SK-N-SH (cell line): Measurements from ENCODE around the gene C16orf95. TPM values are rescaled to one million over a fixed set of nuclear protein-coding genes. Genes with fewer than 3 reads are reported as not detected.

Experiments used
- CTCF ChIA-PET: fragments of 300-600, 350-600 bp; formaldehyde crosslinking; extraction: SDS; loops from one replicate; lab custom pipeline; 2021; lab: Yijun Ruan, JAX
- POLR2A ChIA-PET: fragments of 350-600 bp; sonication (Branson Sonifier 250); formaldehyde crosslinking; extraction: SDS; loops from one replicate; lab custom pipeline; 2020; ENCODE audit warnings: antibody characterized with exemption, inconsistent platforms; lab: Yijun Ruan, JAX
- DNase-seq: peaks from one replicate; pipeline ENCODE4 v3.0.0; 2012
- H2AFZ ChIP-seq: fragments of 200-600 bp; sonication (generic); 2 replicates; pipeline ENCODE4 v1.8.1; 2016; ENCODE audit warnings: antibody characterized with exemption, mild to moderate bottlenecking, low read depth
- H3F3A ChIP-seq: fragments of 200-600 bp; sonication (generic); replicated peaks from 2 replicates; pipeline ENCODE3; 2016; ENCODE audit warnings: antibody characterized with exemption, mild to moderate bottlenecking; ENCODE audit not compliant: insufficient read depth
- H3K27ac ChIP-seq, 2 experiments: fragments of 200-500 bp in 1 of 2; fragments of 200-600 bp in 1 of 2; sonication (Bioruptor generic) in 1 of 2; sonication (generic), shearing (Covaris generic) in 1 of 2; 2 replicates each; pipeline versions ENCODE4 v1.5.1 to v1.6.1; 2014 to 2016; ENCODE audit warnings: low read depth in 2 of 2, inconsistent platforms in 1 of 2, low read length in 1 of 2, mild to moderate bottlenecking in 1 of 2, mixed read lengths in 1 of 2
- H3K27me3 ChIP-seq: fragments of 200-600 bp; sonication (generic), shearing (Covaris generic); 2 replicates; pipeline ENCODE4 v1.6.1; 2016; ENCODE audit warnings: mixed run types; ENCODE audit not compliant: insufficient read depth
- H3K36me3 ChIP-seq, 2 experiments: fragments of 200-500 bp in 1 of 2; fragments of 200-600 bp in 1 of 2; sonication (Bioruptor generic) in 1 of 2; sonication (generic) in 1 of 2; replicated peaks in 1 of 2; 2 replicates each; pipeline versions ENCODE3 to v1.5.1; 2014 to 2016; ENCODE audit warnings: low read length in 1 of 2, mild to moderate bottlenecking in 1 of 2; ENCODE audit not compliant: insufficient read depth in 2 of 2, control insufficient read depth in 1 of 2
- H3K4me1 ChIP-seq, 2 experiments: fragments of 200-500 bp in 1 of 2; fragments of 200-600 bp in 1 of 2; sonication (Bioruptor generic) in 1 of 2; sonication (generic), shearing (Covaris generic) in 1 of 2; 2 replicates each; pipeline versions ENCODE4 v1.5.1 to v1.6.1; 2014 to 2016; ENCODE audit warnings: low read depth in 1 of 2, low read length in 1 of 2, mixed run types in 1 of 2; ENCODE audit not compliant: insufficient read depth in 2 of 2, control insufficient read depth in 1 of 2
- H3K4me2 ChIP-seq: fragments of 200-600 bp; sonication (generic), shearing (Covaris generic); 2 replicates; pipeline ENCODE4 v1.6.1; 2017; ENCODE audit warnings: mixed run types
- H3K4me3 ChIP-seq, 2 experiments: fragments of 200-500 bp in 1 of 2; fragments of 200-600 bp in 1 of 2; sonication (Bioruptor generic) in 1 of 2; sonication (generic), shearing (Covaris generic) in 1 of 2; 2 replicates each; pipeline versions ENCODE4 v1.5.1 to v1.8.1; 2014 to 2016; ENCODE audit warnings: low read depth in 2 of 2, inconsistent platforms in 1 of 2, low read length in 1 of 2, mild to moderate bottlenecking in 1 of 2, mixed read lengths in 1 of 2, moderate library complexity in 1 of 2
- H3K79me2 ChIP-seq: fragments of 200-600 bp; sonication (generic); 2 replicates; pipeline ENCODE4 v1.8.1; 2017; ENCODE audit warnings: mild to moderate bottlenecking; ENCODE audit not compliant: insufficient read depth
- H3K9ac ChIP-seq: fragments of 200-600 bp; sonication (generic); 2 replicates; pipeline ENCODE4 v1.6.1; 2017; ENCODE audit warnings: mixed run types
- H3K9me2 ChIP-seq: fragments of 200-600 bp; sonication (generic); 2 replicates; pipeline ENCODE4 v1.6.1; 2017; ENCODE audit warnings: mixed run types
- H3K9me3 ChIP-seq: fragments of 200-600 bp; sonication (generic); 2 replicates; pipeline ENCODE4 v1.6.1; 2017; ENCODE audit warnings: mixed run types, mild to moderate bottlenecking, moderate library complexity
- H4K20me1 ChIP-seq: fragments of 200-600 bp; sonication (generic); 2 replicates; pipeline ENCODE4 v1.6.1; 2017; ENCODE audit warnings: mild to moderate bottlenecking, mixed run types; ENCODE audit not compliant: insufficient read depth
- EP300 ChIP-seq, 2 experiments: IDR thresholded peaks; 2 replicates each; pipeline versions ENCODE4 v1.4.0 to v1.6.1; 2012; ENCODE audit warnings: borderline replicate concordance in 1 of 2, low read depth in 1 of 2, low read length in 1 of 2
- FOXM1 ChIP-seq: IDR thresholded peaks from 2 replicates; pipeline ENCODE4 v1.4.0; 2012; ENCODE audit warnings: low read depth, mild to moderate bottlenecking
- GATA2 ChIP-seq: sonication (generic); formaldehyde crosslinking; IDR thresholded peaks from 2 replicates; pipeline ENCODE4 v1.5.0; 2020; ENCODE audit warnings: mild to moderate bottlenecking, missing genetic modification reagents
- MEF2A ChIP-seq: IDR thresholded peaks from 2 replicates; pipeline ENCODE4 v1.4.0; 2012; ENCODE audit warnings: low read depth, borderline replicate concordance
- MXI1 ChIP-seq: IDR thresholded peaks from 2 replicates; pipeline ENCODE4 v1.6.1; 2012; ENCODE audit warnings: mild to moderate bottlenecking, low read depth, low read length, improper control_type of control experiment
- NFIC ChIP-seq: IDR thresholded peaks from 2 replicates; pipeline ENCODE4 v1.4.0; 2012; ENCODE audit warnings: borderline replicate concordance
- RAD21 ChIP-seq: IDR thresholded peaks from 2 replicates; pipeline ENCODE4 v1.6.1; 2012; ENCODE audit warnings: mild to moderate bottlenecking, low read length
- RXRA ChIP-seq: IDR thresholded peaks from 2 replicates; pipeline ENCODE4 v1.4.0; 2012; ENCODE audit warnings: low read depth, mild to moderate bottlenecking, borderline replicate concordance
- SIN3A ChIP-seq: IDR thresholded peaks from 2 replicates; pipeline ENCODE4 v1.6.1; 2012; ENCODE audit warnings: low read depth, mild to moderate bottlenecking, low read length, moderate library complexity, borderline replicate concordance
- TCF12 ChIP-seq: IDR thresholded peaks from 2 replicates; pipeline ENCODE4 v1.4.0; 2012
- WGBS: methylation state at CpG from one replicate; pipeline ENCODE4 v1.1.6; 2017; ENCODE audit warnings: low lambda C conversion rate; 5-methylcytosine and 5-hydroxymethylcytosine counted together
- polyA plus RNA-seq, 3 experiments: library from polyadenylated mRNA; depleted of rRNA; stranded (reverse); fragments of >200 nt; gene quantifications; 2 replicates each; pipeline ENCODE4 v1.2.3, GENCODE V29; 2012
- TF ChIP-seq, protein P1 (sequence below): IDR thresholded peaks from 2 replicates; pipeline ENCODE4 v1.6.1; 2012; ENCODE audit warnings: mild to moderate bottlenecking, low read depth, low read length, moderate library complexity
- TF ChIP-seq, protein P2 (sequence below): IDR thresholded peaks from 2 replicates; pipeline ENCODE4; 2012
- TF ChIP-seq, protein P3 (sequence below): IDR thresholded peaks from 2 replicates; pipeline ENCODE4 v1.4.0; 2012; ENCODE audit warnings: low read depth, borderline replicate concordance
- TF ChIP-seq, protein P4 (sequence below): fragments of 200-600 bp; sonication (generic); IDR thresholded peaks from 2 replicates; pipeline ENCODE4 v1.6.1; 2017; ENCODE audit warnings: antibody characterized with exemption, mild to moderate bottlenecking, moderate library complexity
- TF ChIP-seq, protein P5 (sequence below): fragments of 150-350 bp; IDR thresholded peaks from 2 replicates; pipeline ENCODE4 v1.6.1; 2017; ENCODE audit warnings: antibody characterized with exemption, low read length, low read depth, borderline replicate concordance

Gene C16orf95
- polyA plus RNA-seq, 1 of the 3 experiments (the other 2 are of a cell fraction) = 5.0 TPM

DNA sequence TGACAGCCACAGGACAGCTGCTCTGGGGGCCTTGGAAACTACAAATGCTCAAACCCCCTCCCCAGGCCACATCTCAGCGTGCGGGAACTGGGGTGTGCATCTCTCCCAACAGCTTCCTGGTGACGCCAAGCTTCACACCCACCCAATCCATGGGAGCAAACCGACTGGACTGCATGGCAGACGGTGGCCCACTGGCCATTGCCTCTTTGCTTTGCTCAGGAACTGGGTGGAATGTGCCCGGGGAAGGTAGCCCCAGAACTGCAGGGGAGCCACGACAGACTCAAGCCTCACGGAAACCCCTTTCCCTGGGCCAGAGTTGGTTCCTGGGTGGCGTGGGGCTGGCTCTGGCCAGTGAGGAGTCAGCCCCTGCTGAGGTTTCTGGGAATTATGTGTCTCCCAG, 5.2 kb upstream of the C16orf95 start:
- Histone ChIP-seq H2AFZ (no peak overlapping the region), H3K27ac (no peak overlapping the region), H3K9me3 (no peaks in the 10 kb centered on the region), H3K79me2 (peaks cover 17% of the 10 kb centered on the region), H4K20me1 (no peaks in the 10 kb centered on the region), H3K4me1 (peaks cover 0 to 15% of the 10 kb centered on the region in 2 experiments; a peak in 2 of 4 replicates), H3K4me2 (no peak overlapping the region), H3F3A (no peaks in the 10 kb centered on the region), H3K36me3 (peaks cover 0 to 6% of the 10 kb centered on the region in 2 experiments), H3K4me3 (no peak overlapping the region), H3K9me2 (no peaks in the 10 kb centered on the region), H3K27me3 (no peaks in the 10 kb centered on the region), H3K9ac (no peak overlapping the region)
- POLR2A ChIA-PET = no interaction called here
- CTCF ChIA-PET = interaction anchor here (4.5 kb wide), 1 partner anchor 60 kb away, joined by 36 read pairs; the partner anchor contains the start of gene FBXO31
- WGBS = 93% methylated on average over 3 of the region's 9 CpGs
- DNase-seq = no peak
- no peak for TF ChIP-seq RXRA
- TF ChIP-seq, protein P1, sequence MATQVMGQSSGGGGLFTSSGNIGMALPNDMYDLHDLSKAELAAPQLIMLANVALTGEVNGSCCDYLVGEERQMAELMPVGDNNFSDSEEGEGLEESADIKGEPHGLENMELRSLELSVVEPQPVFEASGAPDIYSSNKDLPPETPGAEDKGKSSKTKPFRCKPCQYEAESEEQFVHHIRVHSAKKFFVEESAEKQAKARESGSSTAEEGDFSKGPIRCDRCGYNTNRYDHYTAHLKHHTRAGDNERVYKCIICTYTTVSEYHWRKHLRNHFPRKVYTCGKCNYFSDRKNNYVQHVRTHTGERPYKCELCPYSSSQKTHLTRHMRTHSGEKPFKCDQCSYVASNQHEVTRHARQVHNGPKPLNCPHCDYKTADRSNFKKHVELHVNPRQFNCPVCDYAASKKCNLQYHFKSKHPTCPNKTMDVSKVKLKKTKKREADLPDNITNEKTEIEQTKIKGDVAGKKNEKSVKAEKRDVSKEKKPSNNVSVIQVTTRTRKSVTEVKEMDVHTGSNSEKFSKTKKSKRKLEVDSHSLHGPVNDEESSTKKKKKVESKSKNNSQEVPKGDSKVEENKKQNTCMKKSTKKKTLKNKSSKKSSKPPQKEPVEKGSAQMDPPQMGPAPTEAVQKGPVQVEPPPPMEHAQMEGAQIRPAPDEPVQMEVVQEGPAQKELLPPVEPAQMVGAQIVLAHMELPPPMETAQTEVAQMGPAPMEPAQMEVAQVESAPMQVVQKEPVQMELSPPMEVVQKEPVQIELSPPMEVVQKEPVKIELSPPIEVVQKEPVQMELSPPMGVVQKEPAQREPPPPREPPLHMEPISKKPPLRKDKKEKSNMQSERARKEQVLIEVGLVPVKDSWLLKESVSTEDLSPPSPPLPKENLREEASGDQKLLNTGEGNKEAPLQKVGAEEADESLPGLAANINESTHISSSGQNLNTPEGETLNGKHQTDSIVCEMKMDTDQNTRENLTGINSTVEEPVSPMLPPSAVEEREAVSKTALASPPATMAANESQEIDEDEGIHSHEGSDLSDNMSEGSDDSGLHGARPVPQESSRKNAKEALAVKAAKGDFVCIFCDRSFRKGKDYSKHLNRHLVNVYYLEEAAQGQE = no peak
- no peak for TF ChIP-seq MEF2A
- TF ChIP-seq FOXM1 = no peak
- TF ChIP-seq, protein P2, sequence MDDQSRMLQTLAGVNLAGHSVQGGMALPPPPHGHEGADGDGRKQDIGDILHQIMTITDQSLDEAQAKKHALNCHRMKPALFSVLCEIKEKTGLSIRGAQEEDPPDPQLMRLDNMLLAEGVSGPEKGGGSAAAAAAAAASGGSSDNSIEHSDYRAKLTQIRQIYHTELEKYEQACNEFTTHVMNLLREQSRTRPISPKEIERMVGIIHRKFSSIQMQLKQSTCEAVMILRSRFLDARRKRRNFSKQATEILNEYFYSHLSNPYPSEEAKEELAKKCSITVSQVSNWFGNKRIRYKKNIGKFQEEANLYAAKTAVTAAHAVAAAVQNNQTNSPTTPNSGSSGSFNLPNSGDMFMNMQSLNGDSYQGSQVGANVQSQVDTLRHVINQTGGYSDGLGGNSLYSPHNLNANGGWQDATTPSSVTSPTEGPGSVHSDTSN = no peak
- no peak for TF ChIP-seq EP300 (IDR thresholded peaks at IDR 0.05; ENCODE audit: borderline replicate concordance in 1 of 2, low read depth in 1 of 2, low read length in 1 of 2)
- no peak for TF ChIP-seq RAD21
- TF ChIP-seq TCF12 = no peak
- TF ChIP-seq GATA2 (CRISPR knock-in tag) = no peak
- TF ChIP-seq, protein P3, sequence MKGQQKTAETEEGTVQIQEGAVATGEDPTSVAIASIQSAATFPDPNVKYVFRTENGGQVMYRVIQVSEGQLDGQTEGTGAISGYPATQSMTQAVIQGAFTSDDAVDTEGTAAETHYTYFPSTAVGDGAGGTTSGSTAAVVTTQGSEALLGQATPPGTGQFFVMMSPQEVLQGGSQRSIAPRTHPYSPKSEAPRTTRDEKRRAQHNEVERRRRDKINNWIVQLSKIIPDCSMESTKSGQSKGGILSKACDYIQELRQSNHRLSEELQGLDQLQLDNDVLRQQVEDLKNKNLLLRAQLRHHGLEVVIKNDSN = no peak
- TF ChIP-seq, protein P4, sequence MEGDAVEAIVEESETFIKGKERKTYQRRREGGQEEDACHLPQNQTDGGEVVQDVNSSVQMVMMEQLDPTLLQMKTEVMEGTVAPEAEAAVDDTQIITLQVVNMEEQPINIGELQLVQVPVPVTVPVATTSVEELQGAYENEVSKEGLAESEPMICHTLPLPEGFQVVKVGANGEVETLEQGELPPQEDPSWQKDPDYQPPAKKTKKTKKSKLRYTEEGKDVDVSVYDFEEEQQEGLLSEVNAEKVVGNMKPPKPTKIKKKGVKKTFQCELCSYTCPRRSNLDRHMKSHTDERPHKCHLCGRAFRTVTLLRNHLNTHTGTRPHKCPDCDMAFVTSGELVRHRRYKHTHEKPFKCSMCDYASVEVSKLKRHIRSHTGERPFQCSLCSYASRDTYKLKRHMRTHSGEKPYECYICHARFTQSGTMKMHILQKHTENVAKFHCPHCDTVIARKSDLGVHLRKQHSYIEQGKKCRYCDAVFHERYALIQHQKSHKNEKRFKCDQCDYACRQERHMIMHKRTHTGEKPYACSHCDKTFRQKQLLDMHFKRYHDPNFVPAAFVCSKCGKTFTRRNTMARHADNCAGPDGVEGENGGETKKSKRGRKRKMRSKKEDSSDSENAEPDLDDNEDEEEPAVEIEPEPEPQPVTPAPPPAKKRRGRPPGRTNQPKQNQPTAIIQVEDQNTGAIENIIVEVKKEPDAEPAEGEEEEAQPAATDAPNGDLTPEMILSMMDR = no peak
- TF ChIP-seq NFIC = no peak
- TF ChIP-seq SIN3A = no peak
- no peak for TF ChIP-seq MXI1
- TF ChIP-seq, protein P5, sequence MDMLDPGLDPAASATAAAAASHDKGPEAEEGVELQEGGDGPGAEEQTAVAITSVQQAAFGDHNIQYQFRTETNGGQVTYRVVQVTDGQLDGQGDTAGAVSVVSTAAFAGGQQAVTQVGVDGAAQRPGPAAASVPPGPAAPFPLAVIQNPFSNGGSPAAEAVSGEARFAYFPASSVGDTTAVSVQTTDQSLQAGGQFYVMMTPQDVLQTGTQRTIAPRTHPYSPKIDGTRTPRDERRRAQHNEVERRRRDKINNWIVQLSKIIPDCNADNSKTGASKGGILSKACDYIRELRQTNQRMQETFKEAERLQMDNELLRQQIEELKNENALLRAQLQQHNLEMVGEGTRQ = no peak
